Measurements from ENCODE around the gene WFIKKN1. TPM values are rescaled to one million over a fixed set of nuclear protein-coding genes. Genes with fewer than 3 reads are reported as not detected.

Gene WFIKKN1
- total and polyA plus RNA-seq, 2 experiments from 2014 or later: 3.5 to 6.8 TPM

DNA sequence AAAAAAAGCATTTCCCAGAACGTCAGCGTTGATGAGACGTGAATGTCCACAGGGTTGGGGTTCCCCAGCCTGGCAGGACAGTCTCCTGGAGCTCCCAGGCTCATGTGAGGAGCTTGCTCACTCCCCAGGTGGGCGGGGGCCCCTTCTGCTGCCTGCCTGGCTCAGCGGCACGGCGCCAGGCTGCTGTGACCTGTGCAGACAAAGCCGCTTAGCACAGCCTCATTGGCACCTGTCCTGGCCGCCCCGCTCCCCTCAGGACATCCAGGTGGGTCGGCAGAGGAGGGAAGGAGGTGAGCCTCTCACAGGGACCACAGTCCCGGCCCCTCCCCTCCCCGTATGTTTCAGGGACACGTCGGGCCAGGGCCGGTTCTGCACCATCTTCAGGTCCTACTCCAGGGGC lies 12.9 kb upstream of the WFIKKN1 start:
- no peaks in the 10 kb centered on the region for H3K9me2 ChIP-seq (ENCODE audit: insufficient read depth)
- no peaks in the 10 kb centered on the region for H3K36me3 ChIP-seq (ENCODE audit: insufficient read depth)
- Mint-ChIP-seq H3K9me3 (peaks cover 7% of the 10 kb centered on the region; the same call in 2 of the 3 replicates), H3K4me1 (peaks cover 15% of the 10 kb centered on the region), H3K27ac (no peak overlapping the region), H3K36me3 (ENCODE audit: low read depth) (peaks cover 13% of the 10 kb centered on the region; the same call in 2 of the 3 replicates), H3K27me3 (ENCODE audit: insufficient read depth, low read depth, poor library complexity) (peaks cover 14% of the 10 kb centered on the region), H3K4me3 (no peak overlapping the region)
- no peak for TF ChIP-seq EZH2 (IDR thresholded peaks at IDR 0.05; ENCODE audit: low read depth, unreplicated experiment)
- TF ChIP-seq EZH2phosphoT487 (IDR thresholded peaks at IDR 0.05; ENCODE audit: unreplicated experiment): no peak
- TF ChIP-seq CREB1 (CRISPR knock-in tag; IDR thresholded peaks at IDR 0.05; ENCODE audit: low read depth): no peak
- no peak for TF ChIP-seq STAT1 (IDR thresholded peaks at IDR 0.05; ENCODE audit: unreplicated experiment)
- TF ChIP-seq POLR2AphosphoS5 (IDR thresholded peaks at IDR 0.05; ENCODE audit: low read depth): no peak
- no peaks in the 10 kb centered on the region for H3K27me3 ChIP-seq (ENCODE audit: insufficient read depth)
- H2AFZ ChIP-seq: no peak overlapping the region
- peaks cover 9% of the 10 kb centered on the region for H3F3A ChIP-seq (replicated peaks; ENCODE audit: low read depth)
- H3K4me2 ChIP-seq: no peak overlapping the region
- H3K4me1 ChIP-seq (ENCODE audit: insufficient read depth): peaks cover 6% of the 10 kb centered on the region; the same call in 1 of the 2 replicates
- no peak overlapping the region for H3K27ac ChIP-seq (ENCODE audit: low read depth)
- DNase-seq (ENCODE audit: low spot score) (no peak), ATAC-seq (no peak)
- no peak overlapping the region for H3K4me3 ChIP-seq
- H4K20me1 ChIP-seq (replicated peaks; ENCODE audit: insufficient read depth): peaks cover 4% of the 10 kb centered on the region; the same call in 1 of the 2 replicates
- H3K79me2 ChIP-seq (replicated peaks; ENCODE audit: insufficient read depth): no peaks in the 10 kb centered on the region

GRCh38 chr16:619476-620100 lies 11.2 kb upstream of the WFIKKN1 start:
- Mint-ChIP-seq H3K4me1 (peaks cover 26% of the 10 kb centered on the region), H3K27ac (no peak overlapping the region), H3K36me3 (ENCODE audit: low read depth) (peaks cover 3% of the 10 kb centered on the region; the same call in 1 of the 3 replicates), H3K9me3 (no peaks in the 10 kb centered on the region; the same call in 2 of the 3 replicates), H3K27me3 (ENCODE audit: insufficient read depth, low read depth, poor library complexity) (peaks cover 7% of the 10 kb centered on the region), H3K4me3 (no peak overlapping the region)
- Histone ChIP-seq H3K9me2 (ENCODE audit: insufficient read depth) (no peaks in the 10 kb centered on the region), H3K79me2 (replicated peaks; ENCODE audit: insufficient read depth) (no peaks in the 10 kb centered on the region; the same call in 1 of the 2 replicates), H3F3A (replicated peaks; ENCODE audit: low read depth) (peaks cover 21% of the 10 kb centered on the region), H3K36me3 (ENCODE audit: insufficient read depth) (no peaks in the 10 kb centered on the region), H3K27ac (ENCODE audit: low read depth) (no peak overlapping the region), H3K4me3 (no peak overlapping the region), H4K20me1 (replicated peaks; ENCODE audit: insufficient read depth) (peaks cover 8% of the 10 kb centered on the region; the same call in 1 of the 2 replicates), H3K4me1 (ENCODE audit: insufficient read depth) (peaks cover 12% of the 10 kb centered on the region; the same call in 1 of the 2 replicates), H3K4me2 (no peak overlapping the region), H2AFZ (no peak overlapping the region), H3K27me3 (ENCODE audit: insufficient read depth) (no peaks in the 10 kb centered on the region)
- no peak for ATAC-seq
- no peak for DNase-seq (ENCODE audit: low spot score)
- no peak for TF ChIP-seq REST (IDR thresholded peaks at IDR 0.05; ENCODE audit: unreplicated experiment)
- no peak for TF ChIP-seq STAT1 (IDR thresholded peaks at IDR 0.05; ENCODE audit: unreplicated experiment)
- no peak for TF ChIP-seq JUNB (IDR thresholded peaks at IDR 0.05; ENCODE audit: unreplicated experiment)
- TF ChIP-seq EZH2 (IDR thresholded peaks at IDR 0.05; ENCODE audit: low read depth, unreplicated experiment): no peak
- no peak for TF ChIP-seq ZNF114 (CRISPR knock-in tag; IDR thresholded peaks at IDR 0.05)
- TF ChIP-seq, protein P1, sequence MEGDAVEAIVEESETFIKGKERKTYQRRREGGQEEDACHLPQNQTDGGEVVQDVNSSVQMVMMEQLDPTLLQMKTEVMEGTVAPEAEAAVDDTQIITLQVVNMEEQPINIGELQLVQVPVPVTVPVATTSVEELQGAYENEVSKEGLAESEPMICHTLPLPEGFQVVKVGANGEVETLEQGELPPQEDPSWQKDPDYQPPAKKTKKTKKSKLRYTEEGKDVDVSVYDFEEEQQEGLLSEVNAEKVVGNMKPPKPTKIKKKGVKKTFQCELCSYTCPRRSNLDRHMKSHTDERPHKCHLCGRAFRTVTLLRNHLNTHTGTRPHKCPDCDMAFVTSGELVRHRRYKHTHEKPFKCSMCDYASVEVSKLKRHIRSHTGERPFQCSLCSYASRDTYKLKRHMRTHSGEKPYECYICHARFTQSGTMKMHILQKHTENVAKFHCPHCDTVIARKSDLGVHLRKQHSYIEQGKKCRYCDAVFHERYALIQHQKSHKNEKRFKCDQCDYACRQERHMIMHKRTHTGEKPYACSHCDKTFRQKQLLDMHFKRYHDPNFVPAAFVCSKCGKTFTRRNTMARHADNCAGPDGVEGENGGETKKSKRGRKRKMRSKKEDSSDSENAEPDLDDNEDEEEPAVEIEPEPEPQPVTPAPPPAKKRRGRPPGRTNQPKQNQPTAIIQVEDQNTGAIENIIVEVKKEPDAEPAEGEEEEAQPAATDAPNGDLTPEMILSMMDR (conservative IDR thresholded peaks at IDR 0.05; ENCODE audit: low read depth in 2 of 2): no peak
- TF ChIP-seq NANOG (IDR thresholded peaks at IDR 0.05; ENCODE audit: borderline replicate concordance): no peak
- no peak for TF ChIP-seq ZNF331 (CRISPR knock-in tag; IDR thresholded peaks at IDR 0.05; ENCODE audit: low read depth)

All from GM23338 (cell line).